Measurements from ENCODE around the gene TFEB.

GRCh38 chr6:41685641-41686380 is 49.6 kb downstream of the TFEB start:
- TF ChIP-seq CTCF (IDR thresholded peaks at IDR 0.05) (no peak), EZH2phosphoT487 (IDR thresholded peaks at IDR 0.05) (no peak)
